ENCODE measurements around the gene CNDP1. TPM values are rescaled to one million over a fixed set of nuclear protein-coding genes. Genes with fewer than 3 reads are reported as not detected.

The CNDP1 gene
- polyA plus RNA-seq, 1 donor from 2014 or later = 2.1 TPM

- no peaks in the 10 kb centered on the region for H3K79me2 ChIP-seq (replicated peaks; ENCODE audit: insufficient read depth, low read length)
- TF ChIP-seq MXI1 (conservative IDR thresholded peaks at IDR 0.05; ENCODE audit: poor library complexity, severe bottlenecking) = no peak
- no peak for TF ChIP-seq EZH2 (IDR thresholded peaks at IDR 0.05; ENCODE audit: borderline replicate concordance, insufficient read depth, low read length, poor library complexity, severe bottlenecking)
- no peak for TF ChIP-seq EP300 (conservative IDR thresholded peaks at IDR 0.05; ENCODE audit: poor library complexity, severe bottlenecking)
- TF ChIP-seq REST (IDR thresholded peaks at IDR 0.05; ENCODE audit: borderline replicate concordance) = no peak
- TF ChIP-seq SMC3 (conservative IDR thresholded peaks at IDR 0.05; ENCODE audit: poor library complexity) = no peak
- no peak for TF ChIP-seq POLR2AphosphoS5 (IDR thresholded peaks at IDR 0.05)
- no peak for TF ChIP-seq TAF1 (IDR thresholded peaks at IDR 0.05; ENCODE audit: low read depth)
- TF ChIP-seq CTCF (IDR thresholded peaks at IDR 0.05; ENCODE audit: poor library complexity, severe bottlenecking) = no peak
- TF ChIP-seq RAD21 (conservative IDR thresholded peaks at IDR 0.05) = no peak
- H2AFZ ChIP-seq (ENCODE audit: low read depth, low read length) = no peak overlapping the region
Observed at GRCh38 chr18:74624466-74624865, 90.2 kb downstream of the CNDP1 start.

DNA sequence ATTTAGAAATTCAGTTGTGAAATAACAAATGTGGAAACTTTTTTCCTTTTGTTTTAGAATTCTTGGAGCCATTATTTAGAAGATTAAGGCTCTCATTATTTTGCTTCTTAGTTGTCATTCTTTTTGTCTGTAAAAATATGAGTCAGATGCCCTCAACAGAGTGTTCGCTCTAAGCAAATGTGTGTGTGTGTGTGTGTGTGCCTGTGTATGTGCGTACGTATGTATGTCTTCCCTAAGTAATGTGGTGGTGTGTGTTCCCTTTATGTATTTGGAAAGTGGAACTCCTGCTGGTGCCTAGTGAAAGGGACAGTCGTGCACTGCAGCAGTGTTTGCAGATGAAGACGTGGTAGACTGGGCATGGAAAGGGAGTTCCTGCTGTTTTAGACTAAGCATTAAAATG, 90.9 kb downstream of the CNDP1 start:
- Histone ChIP-seq H3K9me2 (ENCODE audit: insufficient read depth, low read length) (no peaks in the 10 kb centered on the region), H3F3A (ENCODE audit: insufficient read depth, low read length, poor library complexity, severe bottlenecking) (no peaks in the 10 kb centered on the region), H3K4me3 (ENCODE audit: low read length) (no peak overlapping the region), H3K27me3 (ENCODE audit: insufficient read depth, low read depth, low read length) (no peaks in the 10 kb centered on the region), H3K9me3 (ENCODE audit: low read length) (no peaks in the 10 kb centered on the region), H3K36me3 (ENCODE audit: insufficient read depth, low read length) (no peaks in the 10 kb centered on the region), H4K20me1 (ENCODE audit: insufficient read depth) (no peaks in the 10 kb centered on the region), H3K9ac (ENCODE audit: low read length) (no peak overlapping the region), H3K4me2 (ENCODE audit: low read length) (no peak overlapping the region), H2AFZ (ENCODE audit: low read depth, low read length) (no peak overlapping the region), H3K79me2 (replicated peaks; ENCODE audit: insufficient read depth, low read length) (no peaks in the 10 kb centered on the region), H3K27ac (ENCODE audit: low read length) (no peak overlapping the region)
- TF ChIP-seq EZH2 (IDR thresholded peaks at IDR 0.05; ENCODE audit: borderline replicate concordance, insufficient read depth, low read length, poor library complexity, severe bottlenecking) (no peak), CTCF (IDR thresholded peaks at IDR 0.05; ENCODE audit: poor library complexity, severe bottlenecking) (no peak), TAF1 (IDR thresholded peaks at IDR 0.05; ENCODE audit: low read depth) (no peak), SMC3 (conservative IDR thresholded peaks at IDR 0.05; ENCODE audit: poor library complexity) (no peak), RAD21 (conservative IDR thresholded peaks at IDR 0.05) (no peak), REST (IDR thresholded peaks at IDR 0.05; ENCODE audit: borderline replicate concordance) (no peak), POLR2AphosphoS5 (IDR thresholded peaks at IDR 0.05) (no peak), MXI1 (conservative IDR thresholded peaks at IDR 0.05; ENCODE audit: poor library complexity, severe bottlenecking) (no peak), EP300 (conservative IDR thresholded peaks at IDR 0.05; ENCODE audit: poor library complexity, severe bottlenecking) (no peak)

More at GRCh38 chr18:74624466-74624865, 90.2 kb downstream of the CNDP1 start:
- Histone ChIP-seq H3K27ac (ENCODE audit: low read length) (no peak overlapping the region), H3K9me2 (ENCODE audit: insufficient read depth, low read length) (no peaks in the 10 kb centered on the region), H3K36me3 (ENCODE audit: insufficient read depth, low read length) (no peaks in the 10 kb centered on the region), H4K20me1 (ENCODE audit: insufficient read depth) (no peaks in the 10 kb centered on the region), H3F3A (ENCODE audit: insufficient read depth, low read length, poor library complexity, severe bottlenecking) (no peaks in the 10 kb centered on the region), H3K9me3 (ENCODE audit: low read length) (no peaks in the 10 kb centered on the region), H3K4me3 (ENCODE audit: low read length) (no peak overlapping the region), H3K4me2 (ENCODE audit: low read length) (no peak overlapping the region), H3K9ac (ENCODE audit: low read length) (no peak overlapping the region), H3K27me3 (ENCODE audit: insufficient read depth, low read depth, low read length) (no peaks in the 10 kb centered on the region)
